ENCODE data around the gene CD83.
A peak's percentile ranks its signal among the peaks of the same experiment; 100 is the strongest.

CD83 gene

GRCh38 chr6:14102383-14102782 lies 15.2 kb upstream of the CD83 start:
- no peaks in the 10 kb centered on the region for H3K36me3 Mint-ChIP-seq (ENCODE audit: low read depth)
- H3K4me3 Mint-ChIP-seq, result no peak overlapping the region
- peaks cover 15% of the 10 kb centered on the region for H3K9me3 Mint-ChIP-seq
- H3K27me3 Mint-ChIP-seq (ENCODE audit: low read depth), result peaks cover 10% of the 10 kb centered on the region
- DNase-seq (ENCODE audit: low spot score), result no peak
- peaks cover 5% of the 10 kb centered on the region for H3K4me1 Mint-ChIP-seq (ENCODE audit: low read depth)
- no peak overlapping the region for H3K27ac Mint-ChIP-seq

GRCh38 chr6:14105547-14105946 lies 12.0 kb upstream of the CD83 start:
- H3K9me3 Mint-ChIP-seq, result peaks cover 21% of the 10 kb centered on the region
- H3K27me3 Mint-ChIP-seq (ENCODE audit: low read depth), result peaks cover 6% of the 10 kb centered on the region
- no peak overlapping the region for H3K4me3 Mint-ChIP-seq
- DNase-seq (ENCODE audit: low spot score), result no peak
- peaks cover 20% of the 10 kb centered on the region for H3K4me1 Mint-ChIP-seq (ENCODE audit: low read depth)
- H3K27ac Mint-ChIP-seq, result no peak overlapping the region
- no peaks in the 10 kb centered on the region for H3K36me3 Mint-ChIP-seq (ENCODE audit: low read depth)

DNA sequence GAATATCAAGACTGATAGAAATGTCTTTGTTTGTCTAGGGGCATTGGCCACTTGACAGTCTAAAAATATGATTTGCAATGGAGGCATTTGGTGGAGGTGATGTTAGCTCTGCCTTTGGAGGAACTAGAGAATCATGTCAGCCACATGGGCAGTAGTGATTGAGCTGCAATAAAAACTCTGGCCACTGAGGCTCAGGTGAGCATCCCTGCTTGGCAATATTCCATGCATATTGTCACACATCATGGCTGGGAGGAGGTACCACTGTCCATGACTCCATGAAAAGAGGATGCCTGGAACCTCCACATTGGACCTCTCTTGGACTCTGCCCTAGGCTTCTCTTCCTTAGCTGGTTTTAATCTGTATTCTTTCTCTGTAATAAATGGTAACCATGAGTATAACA lies 10.6 kb upstream of the CD83 start:
- Mint-ChIP-seq H3K4me1 (ENCODE audit: low read depth) (peaks cover 21% of the 10 kb centered on the region), H3K4me3 (no peak overlapping the region), H3K36me3 (ENCODE audit: low read depth) (no peaks in the 10 kb centered on the region), H3K27ac (no peak overlapping the region), H3K9me3 (peaks cover 21% of the 10 kb centered on the region), H3K27me3 (ENCODE audit: low read depth) (peaks cover 4% of the 10 kb centered on the region)
- DNase-seq (ENCODE audit: low spot score), result no peak

GRCh38 chr6:14107711-14108494 lies 9.7 kb upstream of the CD83 start:
- H3K27me3 Mint-ChIP-seq (ENCODE audit: low read depth), result peaks cover 8% of the 10 kb centered on the region
- DNase-seq (ENCODE audit: low spot score), result no peak
- peaks cover 21% of the 10 kb centered on the region for H3K4me1 Mint-ChIP-seq (ENCODE audit: low read depth)
- H3K4me3 Mint-ChIP-seq, result peak overlapping the region; percentile 22
- no peaks in the 10 kb centered on the region for H3K36me3 Mint-ChIP-seq (ENCODE audit: low read depth)
- H3K9me3 Mint-ChIP-seq, result peaks cover 21% of the 10 kb centered on the region
- H3K27ac Mint-ChIP-seq, result no peak overlapping the region

DNA sequence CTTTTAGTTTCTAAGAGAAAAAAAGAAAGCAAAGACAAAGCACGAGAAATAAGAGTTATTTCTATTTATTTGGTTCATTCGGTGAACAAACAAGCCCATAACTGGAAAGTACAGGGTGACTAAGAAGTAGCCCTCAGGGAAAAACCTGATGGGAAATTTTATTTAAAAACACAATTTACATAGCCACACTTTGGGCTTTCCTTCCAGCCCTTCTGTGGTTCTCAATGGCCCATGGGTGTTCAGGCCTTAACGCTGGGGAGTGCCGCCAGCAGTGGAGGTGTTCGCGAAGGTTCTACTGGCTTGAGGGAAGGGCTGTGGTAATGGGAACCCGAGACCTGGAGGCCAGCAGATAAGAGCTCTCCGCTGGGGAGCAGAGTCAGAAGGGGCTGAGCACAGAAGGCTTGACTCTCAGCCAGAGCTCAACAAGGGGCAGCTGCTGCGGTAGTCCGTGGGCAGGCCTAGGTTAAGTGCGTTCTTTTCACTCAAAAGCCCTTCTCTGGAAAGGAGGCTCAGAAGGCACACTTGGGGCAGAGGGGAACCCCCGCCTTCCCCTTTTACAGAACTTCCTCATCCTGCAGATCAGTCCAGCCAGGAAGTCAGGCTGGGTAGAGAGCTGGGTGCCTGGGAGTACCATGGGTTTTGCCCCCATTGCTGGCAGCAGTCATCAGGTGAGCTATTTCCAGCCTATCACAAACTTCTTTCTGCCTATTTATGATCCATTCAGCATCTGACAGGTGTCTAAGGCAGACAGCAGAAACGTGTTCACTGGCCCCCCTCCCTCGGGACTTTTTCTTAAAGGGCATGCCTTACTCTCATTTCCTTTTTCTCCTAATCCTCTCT lies 8.8 kb upstream of the CD83 start:
- peaks cover 21% of the 10 kb centered on the region for H3K9me3 Mint-ChIP-seq
- DNase-seq (ENCODE audit: low spot score), result peak; percentile 65
- no peaks in the 10 kb centered on the region for H3K36me3 Mint-ChIP-seq (ENCODE audit: low read depth)
- peak overlapping the region; percentile 62 for H3K4me3 Mint-ChIP-seq
- H3K27ac Mint-ChIP-seq, result peak overlapping the region; percentile 46
- H3K27me3 Mint-ChIP-seq (ENCODE audit: low read depth), result peaks cover 6% of the 10 kb centered on the region
- peaks cover 21% of the 10 kb centered on the region for H3K4me1 Mint-ChIP-seq (ENCODE audit: low read depth)

GRCh38 chr6:14109411-14109826 lies 8.2 kb upstream of the CD83 start:
- no peak for DNase-seq (ENCODE audit: low spot score)
- Mint-ChIP-seq H3K36me3 (ENCODE audit: low read depth) (no peaks in the 10 kb centered on the region), H3K9me3 (peaks cover 21% of the 10 kb centered on the region), H3K27me3 (ENCODE audit: low read depth) (peaks cover 9% of the 10 kb centered on the region), H3K4me1 (ENCODE audit: low read depth) (peaks cover 21% of the 10 kb centered on the region), H3K27ac (peak overlapping the region; percentile 46), H3K4me3 (peak overlapping the region; percentile 62)

DNA sequence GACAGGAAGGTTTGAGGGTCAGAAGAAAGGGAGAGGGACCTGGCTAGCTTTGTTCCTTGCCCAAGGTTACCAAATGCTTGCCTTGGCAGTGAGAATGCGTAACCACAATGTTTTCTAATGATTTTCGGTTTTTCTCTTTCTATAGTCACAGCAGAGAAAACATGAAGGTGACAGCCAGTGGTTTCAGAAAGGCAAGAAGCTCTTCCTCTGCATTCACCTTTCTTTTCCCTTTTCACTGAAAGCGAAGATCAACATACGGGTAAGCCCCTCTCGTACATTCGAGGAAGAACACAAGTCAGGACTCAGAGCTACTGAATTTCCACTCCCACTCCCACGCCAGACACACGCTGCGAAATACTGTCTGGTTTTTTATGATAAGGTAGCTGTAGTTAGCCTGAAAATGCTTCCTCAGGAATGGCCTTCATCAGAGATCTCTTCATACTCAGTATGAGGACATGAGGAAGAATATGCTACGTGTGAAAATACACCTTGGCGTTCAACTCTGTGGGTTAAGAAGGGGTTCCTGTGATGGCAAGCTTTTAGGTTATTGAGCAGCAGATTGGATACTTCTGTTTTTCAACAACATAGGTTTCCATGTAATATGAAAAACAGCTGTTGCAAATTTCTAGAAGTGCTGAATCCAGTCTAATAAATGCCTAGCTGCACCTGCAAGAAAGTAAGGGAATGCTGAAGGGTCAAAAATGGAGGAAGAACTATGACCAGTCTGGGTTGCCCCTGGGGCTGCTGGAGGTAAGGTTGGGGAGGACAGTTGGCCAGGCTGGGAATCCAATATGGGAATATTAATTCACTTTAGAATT lies 7.4 kb upstream of the CD83 start:
- Mint-ChIP-seq H3K4me3 (peak overlapping the region; percentile 62), H3K9me3 (peaks cover 21% of the 10 kb centered on the region), H3K4me1 (ENCODE audit: low read depth) (peaks cover 21% of the 10 kb centered on the region), H3K27me3 (ENCODE audit: low read depth) (peaks cover 11% of the 10 kb centered on the region), H3K27ac (peak overlapping the region; percentile 13), H3K36me3 (ENCODE audit: low read depth) (no peaks in the 10 kb centered on the region)
- DNase-seq (ENCODE audit: low spot score), result peak; percentile 27

- Mint-ChIP-seq H3K27me3 (ENCODE audit: low read depth) (peaks cover 21% of the 10 kb centered on the region), H3K36me3 (ENCODE audit: low read depth) (peaks cover 11% of the 10 kb centered on the region), H3K4me1 (ENCODE audit: low read depth) (peaks cover 30% of the 10 kb centered on the region), H3K27ac (no peak overlapping the region), H3K4me3 (no peak overlapping the region), H3K9me3 (no peaks in the 10 kb centered on the region)
- DNase-seq (ENCODE audit: low spot score), result no peak
Measured at GRCh38 chr6:14113976-14114375, 3.6 kb upstream of the CD83 start.

- Mint-ChIP-seq H3K27ac (peak overlapping the region; percentile 94), H3K27me3 (ENCODE audit: low read depth) (peaks cover 17% of the 10 kb centered on the region), H3K9me3 (no peaks in the 10 kb centered on the region), H3K4me1 (ENCODE audit: low read depth) (peaks cover 37% of the 10 kb centered on the region), H3K4me3 (peak overlapping the region; percentile 97), H3K36me3 (ENCODE audit: low read depth) (peaks cover 32% of the 10 kb centered on the region)
- DNase-seq (ENCODE audit: low spot score), result no peak
Measured at GRCh38 chr6:14118091-14118439, 493 bp downstream of the CD83 start.

GRCh38 chr6:14118446-14118845 lies 874 bp downstream of the CD83 start:
- peaks cover 34% of the 10 kb centered on the region for H3K36me3 Mint-ChIP-seq (ENCODE audit: low read depth)
- H3K4me3 Mint-ChIP-seq, result peak overlapping the region; percentile 97
- peaks cover 17% of the 10 kb centered on the region for H3K27me3 Mint-ChIP-seq (ENCODE audit: low read depth)
- no peak for DNase-seq (ENCODE audit: low spot score)
- H3K27ac Mint-ChIP-seq, result peak overlapping the region; percentile 94
- no peaks in the 10 kb centered on the region for H3K9me3 Mint-ChIP-seq
- H3K4me1 Mint-ChIP-seq (ENCODE audit: low read depth), result peaks cover 38% of the 10 kb centered on the region

- H3K27me3 Mint-ChIP-seq (ENCODE audit: low read depth), result peaks cover 13% of the 10 kb centered on the region
- H3K4me1 Mint-ChIP-seq (ENCODE audit: low read depth), result peaks cover 42% of the 10 kb centered on the region
- H3K27ac Mint-ChIP-seq, result no peak overlapping the region
- no peaks in the 10 kb centered on the region for H3K9me3 Mint-ChIP-seq
- no peak overlapping the region for H3K4me3 Mint-ChIP-seq
- peaks cover 38% of the 10 kb centered on the region for H3K36me3 Mint-ChIP-seq (ENCODE audit: low read depth)
- DNase-seq (ENCODE audit: low spot score), result no peak
Measured at GRCh38 chr6:14119784-14120183, 2.2 kb downstream of the CD83 start.

DNA sequence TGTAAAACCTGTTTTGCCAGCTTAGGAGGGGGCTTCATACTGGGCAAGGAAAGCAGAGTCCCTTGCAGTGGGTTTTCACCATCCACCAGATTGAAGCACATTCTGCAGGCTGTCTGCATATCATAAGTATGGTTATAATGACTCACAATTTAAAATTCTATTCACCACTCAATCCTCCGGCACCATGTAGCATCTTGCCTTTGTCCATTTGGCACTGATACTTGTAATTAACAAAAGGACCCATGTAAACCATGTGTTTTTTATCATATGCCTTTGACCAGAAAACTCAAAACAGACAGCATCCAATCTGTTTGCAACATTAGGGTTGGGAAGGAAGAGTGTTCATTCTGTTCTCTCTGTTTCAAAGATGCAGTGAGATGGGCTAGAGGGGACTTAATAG lies 3.0 kb downstream of the CD83 start:
- Mint-ChIP-seq H3K4me3 (no peak overlapping the region), H3K4me1 (ENCODE audit: low read depth) (peaks cover 42% of the 10 kb centered on the region), H3K9me3 (no peaks in the 10 kb centered on the region), H3K27ac (no peak overlapping the region), H3K27me3 (ENCODE audit: low read depth) (peaks cover 8% of the 10 kb centered on the region), H3K36me3 (ENCODE audit: low read depth) (peaks cover 41% of the 10 kb centered on the region)
- no peak for DNase-seq (ENCODE audit: low spot score)

DNA sequence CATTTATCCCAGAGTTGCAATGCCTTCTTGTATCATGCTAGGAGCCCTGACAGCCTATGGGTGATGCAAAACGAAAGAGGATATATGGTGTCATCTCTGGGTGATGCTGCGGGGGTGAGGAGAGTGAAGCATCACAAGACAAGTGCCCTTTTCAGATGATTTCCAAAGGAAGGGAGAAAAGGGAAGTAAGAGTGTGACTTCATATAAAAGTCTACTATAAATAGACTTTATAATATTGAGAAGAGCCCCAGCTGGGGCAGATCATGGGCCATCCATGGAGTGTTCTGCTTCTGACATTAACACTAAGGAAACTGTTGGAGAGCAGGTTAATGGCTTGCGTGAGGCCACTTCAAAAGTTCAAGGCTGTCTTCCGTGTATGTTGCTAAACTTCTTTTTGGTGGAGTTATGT lies 4.4 kb downstream of the CD83 start:
- Mint-ChIP-seq H3K27me3 (ENCODE audit: low read depth) (no peaks in the 10 kb centered on the region), H3K9me3 (no peaks in the 10 kb centered on the region), H3K4me1 (ENCODE audit: low read depth) (peaks cover 41% of the 10 kb centered on the region), H3K36me3 (ENCODE audit: low read depth) (peaks cover 41% of the 10 kb centered on the region), H3K4me3 (peak overlapping the region; percentile 24), H3K27ac (peak overlapping the region; percentile 14)
- peak; percentile 67 for DNase-seq (ENCODE audit: low spot score)

Measured in T-helper 2 cell treated with Interferon-gamma antibody and Interleukin-4, amounts not matched to agents 5 μg/mL and 100 μg/mL, for 36 hours (primary cell).